Immature natural killer cell (primary cell): ENCODE results near the gene VPS39. TPM values are rescaled to one million over a fixed set of nuclear protein-coding genes. Genes with fewer than 3 reads are reported as not detected.

Experiments
- DNase-seq, 3 donors: peaks; one replicate each; pipeline ENCODE4 v3.0.0; 2022; ENCODE audit warnings: mixed read lengths in 1 of 3
- H3K27ac Mint-ChIP-seq, 6 donors: one replicate each; pipeline ENCODE4 v1.8.0; 2020; ENCODE audit warnings: mixed read lengths in 6 of 6, mild to moderate bottlenecking in 5 of 6, inconsistent platforms in 4 of 6, moderate library complexity in 3 of 6
- H3K27me3 Mint-ChIP-seq, 3 donors: one replicate each; pipeline ENCODE4 v1.8.0; 2020 to 2021; ENCODE audit warnings: low read depth in 3 of 3, mild to moderate bottlenecking in 3 of 3, mixed read lengths in 3 of 3, moderate library complexity in 3 of 3, inconsistent platforms in 1 of 3
- H3K36me3 Mint-ChIP-seq, 3 donors: one replicate each; pipeline ENCODE4 v1.8.0; 2020; ENCODE audit warnings: mixed read lengths in 3 of 3, inconsistent platforms in 2 of 3, mild to moderate bottlenecking in 2 of 3
- H3K4me1 Mint-ChIP-seq, 2 donors: one replicate each; pipeline ENCODE4 v1.8.0; 2020; ENCODE audit warnings: inconsistent platforms in 2 of 2, mild to moderate bottlenecking in 2 of 2, mixed read lengths in 2 of 2, moderate library complexity in 1 of 2
- H3K4me3 Mint-ChIP-seq, 5 donors: one replicate each; pipeline ENCODE4 v1.8.0; 2020; ENCODE audit warnings: mild to moderate bottlenecking in 5 of 5, mixed read lengths in 5 of 5, inconsistent platforms in 3 of 5, moderate library complexity in 3 of 5
- H3K9me3 Mint-ChIP-seq, 6 donors: one replicate each; pipeline ENCODE4 v1.8.0; 2020; ENCODE audit warnings: mild to moderate bottlenecking in 6 of 6, mixed read lengths in 6 of 6, inconsistent platforms in 4 of 6, moderate library complexity in 3 of 6
- polyA plus RNA-seq, 3 donors: library from polyadenylated mRNA; unstranded; fragments of 300-500 nt; fragmentation: Illumina TruSeq; gene quantifications; one replicate each; pipeline ENCODE4 v1.2.3, GENCODE V29; 2021

VPS39 gene
- polyA plus RNA-seq, 3 donors from 2014 or later, result 17.0 to 44.9 (median 18.3) TPM

- Mint-ChIP-seq H3K27me3 (peaks cover 0 to 2% (median 0%) of the 10 kb centered on the region in 3 donors), H3K4me1 (peaks cover 0 to 7% of the 10 kb centered on the region in 2 donors), H3K9me3 (no peaks in the 10 kb centered on the region), H3K27ac (peak overlapping the region in 2 of 6 donors; percentile 29 to 39), H3K36me3 (peaks cover 14 to 42% (median 24%) of the 10 kb centered on the region in 3 donors), H3K4me3 (no peak overlapping the region)
- no peak for DNase-seq
These were observed 8.1 kb upstream of the VPS39 start for GRCh38 chr15:42215913-42216829.

GRCh38 chr15:42214600-42214999 lies 6.5 kb upstream of the VPS39 start:
- Mint-ChIP-seq H3K27ac (peak overlapping the region in 1 of 6 donors; percentile 22), H3K4me3 (no peak overlapping the region), H3K27me3 (peaks cover 0 to 2% (median 0%) of the 10 kb centered on the region in 3 donors), H3K4me1 (peaks cover 0 to 7% of the 10 kb centered on the region in 2 donors), H3K9me3 (no peaks in the 10 kb centered on the region), H3K36me3 (peaks cover 14 to 38% (median 21%) of the 10 kb centered on the region in 3 donors)
- no peak for DNase-seq

GRCh38 chr15:42213511-42213910 lies 5.4 kb upstream of the VPS39 start:
- Mint-ChIP-seq H3K4me3 (no peak overlapping the region), H3K4me1 (peaks cover 0 to 8% of the 10 kb centered on the region in 2 donors), H3K36me3 (peaks cover 6 to 27% (median 15%) of the 10 kb centered on the region in 3 donors), H3K27me3 (peaks cover 0 to 2% (median 0%) of the 10 kb centered on the region in 3 donors), H3K9me3 (no peaks in the 10 kb centered on the region), H3K27ac (peak overlapping the region in 1 of 6 donors; percentile 9)
- DNase-seq, result no peak

- no peaks in the 10 kb centered on the region for H3K27me3 Mint-ChIP-seq
- no peak overlapping the region for H3K27ac Mint-ChIP-seq
- no peak for DNase-seq
- no peaks in the 10 kb centered on the region for H3K9me3 Mint-ChIP-seq
- peaks cover 4 to 12% (median 10%) of the 10 kb centered on the region in 3 donors for H3K36me3 Mint-ChIP-seq
- peaks cover 25 to 29% of the 10 kb centered on the region in 2 donors for H3K4me1 Mint-ChIP-seq
- H3K4me3 Mint-ChIP-seq, result no peak overlapping the region
These were observed 2.6 kb upstream of the VPS39 start for GRCh38 chr15:42210696-42211095.

- DNase-seq, result no peak
- H3K27me3 Mint-ChIP-seq, result no peaks in the 10 kb centered on the region
- peaks cover 36 to 59% of the 10 kb centered on the region in 2 donors for H3K4me1 Mint-ChIP-seq
- H3K9me3 Mint-ChIP-seq, result no peaks in the 10 kb centered on the region
- H3K36me3 Mint-ChIP-seq, result peaks cover 0 to 4% (median 3%) of the 10 kb centered on the region in 3 donors
- peak overlapping the region; percentile 1 to 95 (median 44) for H3K27ac Mint-ChIP-seq
- peak overlapping the region; percentile 86 to 98 (median 98) for H3K4me3 Mint-ChIP-seq
These were observed 1.7 kb downstream of the VPS39 start for GRCh38 chr15:42206406-42206805.

GRCh38 chr15:42203891-42204290 lies 4.2 kb downstream of the VPS39 start:
- Mint-ChIP-seq H3K36me3 (peaks cover 1 to 16% (median 3%) of the 10 kb centered on the region in 3 donors), H3K27me3 (no peaks in the 10 kb centered on the region), H3K4me1 (peaks cover 39 to 74% of the 10 kb centered on the region in 2 donors), H3K9me3 (no peaks in the 10 kb centered on the region), H3K4me3 (no peak overlapping the region), H3K27ac (peak overlapping the region in 2 of 6 donors; percentile 40 to 58)
- no peak for DNase-seq

- no peak for DNase-seq
- H3K36me3 Mint-ChIP-seq, result peaks cover 3 to 19% (median 4%) of the 10 kb centered on the region in 3 donors
- H3K4me1 Mint-ChIP-seq, result peaks cover 33 to 65% of the 10 kb centered on the region in 2 donors
- no peak overlapping the region for H3K4me3 Mint-ChIP-seq
- H3K27ac Mint-ChIP-seq, result peak overlapping the region in 1 of 6 donors; percentile 34
- H3K9me3 Mint-ChIP-seq, result no peaks in the 10 kb centered on the region
- no peaks in the 10 kb centered on the region for H3K27me3 Mint-ChIP-seq
These were observed 5.5 kb downstream of the VPS39 start for GRCh38 chr15:42202653-42203052.

GRCh38 chr15:42201801-42202200 lies 6.3 kb downstream of the VPS39 start:
- Mint-ChIP-seq H3K4me1 (peaks cover 25 to 57% of the 10 kb centered on the region in 2 donors), H3K36me3 (peaks cover 3 to 26% (median 4%) of the 10 kb centered on the region in 3 donors), H3K27me3 (no peaks in the 10 kb centered on the region), H3K27ac (no peak overlapping the region), H3K9me3 (no peaks in the 10 kb centered on the region), H3K4me3 (no peak overlapping the region)
- DNase-seq, result no peak

GRCh38 chr15:42199126-42199525 lies 9.0 kb downstream of the VPS39 start:
- no peak overlapping the region for H3K4me3 Mint-ChIP-seq
- no peak for DNase-seq
- no peaks in the 10 kb centered on the region for H3K9me3 Mint-ChIP-seq
- H3K4me1 Mint-ChIP-seq, result peaks cover 10 to 32% of the 10 kb centered on the region in 2 donors
- no peak overlapping the region for H3K27ac Mint-ChIP-seq
- H3K36me3 Mint-ChIP-seq, result peaks cover 4 to 35% (median 7%) of the 10 kb centered on the region in 3 donors
- H3K27me3 Mint-ChIP-seq, result no peaks in the 10 kb centered on the region

GRCh38 chr15:42198516-42198915 lies 9.6 kb downstream of the VPS39 start:
- Mint-ChIP-seq H3K27ac (no peak overlapping the region), H3K9me3 (no peaks in the 10 kb centered on the region), H3K36me3 (peaks cover 4 to 38% (median 7%) of the 10 kb centered on the region in 3 donors), H3K4me3 (no peak overlapping the region), H3K27me3 (no peaks in the 10 kb centered on the region), H3K4me1 (peaks cover 10 to 31% of the 10 kb centered on the region in 2 donors)
- no peak for DNase-seq

GRCh38 chr15:42194513-42194912 lies 13.6 kb downstream of the VPS39 start:
- peaks cover 15 to 47% (median 16%) of the 10 kb centered on the region in 3 donors for H3K36me3 Mint-ChIP-seq

GRCh38 chr15:42193383-42193782 lies 14.7 kb downstream of the VPS39 start:
- Mint-ChIP-seq H3K4me1 (peaks cover 3 to 17% of the 10 kb centered on the region in 2 donors), H3K27ac (no peak overlapping the region), H3K9me3 (no peaks in the 10 kb centered on the region), H3K36me3 (peaks cover 12 to 46% (median 16%) of the 10 kb centered on the region in 3 donors), H3K4me3 (no peak overlapping the region), H3K27me3 (no peaks in the 10 kb centered on the region)
- DNase-seq, result no peak

More at GRCh38 chr15:42194513-42194912, 13.6 kb downstream of the VPS39 start:
- Mint-ChIP-seq H3K4me3 (no peak overlapping the region), H3K27ac (no peak overlapping the region), H3K27me3 (no peaks in the 10 kb centered on the region), H3K4me1 (peaks cover 3 to 17% of the 10 kb centered on the region in 2 donors), H3K9me3 (no peaks in the 10 kb centered on the region)
- no peak for DNase-seq

GRCh38 chr15:42191610-42192346 lies 16.3 kb downstream of the VPS39 start:
- Mint-ChIP-seq H3K4me1 (peaks cover 3 to 17% of the 10 kb centered on the region in 2 donors), H3K9me3 (no peaks in the 10 kb centered on the region), H3K36me3 (peaks cover 12 to 50% (median 27%) of the 10 kb centered on the region in 3 donors), H3K27me3 (no peaks in the 10 kb centered on the region), H3K4me3 (no peak overlapping the region), H3K27ac (peak overlapping the region in 2 of 6 donors; percentile 11 to 34)
- DNase-seq, result no peak
